MG63 (cell line): ENCODE results near the gene ERCC5. TPM values are rescaled to one million over a fixed set of nuclear protein-coding genes. Genes with fewer than 3 reads are reported as not detected.

Experiments
- DNase-seq: peaks from one replicate; pipeline ENCODE4 v3.0.0-alpha.2; 2020
- H3K27me3 ChIP-seq: fragments of 250-450 bp; sonication (Bioruptor Pico); 2 replicates; pipeline ENCODE4 v1.5.1; 2020; ENCODE audit warnings: mild to moderate bottlenecking, moderate library complexity
- H3K36me3 ChIP-seq: fragments of 250-450 bp; sonication (Bioruptor Pico); 2 replicates; pipeline ENCODE4 v1.5.1; 2020; ENCODE audit warnings: mild to moderate bottlenecking, moderate library complexity
- H3K4me3 ChIP-seq: fragments of 250-450 bp; sonication (Bioruptor Pico); 2 replicates; pipeline ENCODE4 v1.5.1; 2020; ENCODE audit warnings: mild to moderate bottlenecking, moderate library complexity
- H3K9me3 ChIP-seq: fragments of 250-450 bp; sonication (Bioruptor Pico); 2 replicates; pipeline ENCODE4 v1.5.1; 2020; ENCODE audit warnings: mild to moderate bottlenecking, moderate library complexity
- total RNA-seq: library from RNA; depleted of rRNA; stranded (reverse); fragments of >200 nt; shearing (Covaris generic); gene quantifications from 2 replicates; pipeline ENCODE4 v1.2.3, GENCODE V29; 2014; ENCODE audit warnings: low replicate concordance

The ERCC5 gene
- total RNA-seq, 1 experiment from 2014 or later = 33.2 TPM

GRCh38 chr13:102869948-102870676 lies 24.3 kb downstream of the ERCC5 start:
- DNase-seq = no peak
- no peaks in the 10 kb centered on the region for H3K9me3 ChIP-seq
- peaks cover 54% of the 10 kb centered on the region for H3K36me3 ChIP-seq
- H3K27me3 ChIP-seq = no peaks in the 10 kb centered on the region
- no peak overlapping the region for H3K4me3 ChIP-seq

GRCh38 chr13:102870677-102871415 lies 25.0 kb downstream of the ERCC5 start:
- no peak overlapping the region for H3K4me3 ChIP-seq
- H3K36me3 ChIP-seq = peaks cover 54% of the 10 kb centered on the region
- DNase-seq = peak; percentile 36
- no peaks in the 10 kb centered on the region for H3K9me3 ChIP-seq
- H3K27me3 ChIP-seq = no peaks in the 10 kb centered on the region

- H3K27me3 ChIP-seq = no peaks in the 10 kb centered on the region
- no peak for DNase-seq
- H3K9me3 ChIP-seq = no peaks in the 10 kb centered on the region
- H3K4me3 ChIP-seq = no peak overlapping the region
- peaks cover 56% of the 10 kb centered on the region for H3K36me3 ChIP-seq
These were observed 26.3 kb downstream of the ERCC5 start for GRCh38 chr13:102872131-102872530.

DNA sequence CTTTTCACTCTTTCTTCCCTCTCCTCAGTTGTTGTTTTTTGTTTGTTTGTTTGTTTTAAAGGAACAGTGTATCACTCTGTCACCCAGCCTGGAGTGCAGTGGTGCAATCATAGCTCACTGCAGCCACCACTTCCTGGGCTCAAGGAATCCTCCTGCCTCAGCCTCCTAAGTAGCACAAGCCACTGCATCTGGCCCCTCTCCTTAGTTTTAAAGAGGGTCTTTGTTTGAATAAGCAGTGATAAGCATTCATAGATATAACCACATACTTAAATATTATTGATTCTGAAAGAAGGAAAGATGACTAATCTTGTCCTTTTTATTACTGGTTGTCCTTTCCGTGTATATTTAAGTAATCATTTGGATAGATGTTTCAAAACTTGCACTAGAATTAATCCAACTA lies 26.7 kb downstream of the ERCC5 start:
- H3K36me3 ChIP-seq = peaks cover 56% of the 10 kb centered on the region
- no peak overlapping the region for H3K4me3 ChIP-seq
- no peak for DNase-seq
- no peaks in the 10 kb centered on the region for H3K9me3 ChIP-seq
- no peaks in the 10 kb centered on the region for H3K27me3 ChIP-seq

DNA sequence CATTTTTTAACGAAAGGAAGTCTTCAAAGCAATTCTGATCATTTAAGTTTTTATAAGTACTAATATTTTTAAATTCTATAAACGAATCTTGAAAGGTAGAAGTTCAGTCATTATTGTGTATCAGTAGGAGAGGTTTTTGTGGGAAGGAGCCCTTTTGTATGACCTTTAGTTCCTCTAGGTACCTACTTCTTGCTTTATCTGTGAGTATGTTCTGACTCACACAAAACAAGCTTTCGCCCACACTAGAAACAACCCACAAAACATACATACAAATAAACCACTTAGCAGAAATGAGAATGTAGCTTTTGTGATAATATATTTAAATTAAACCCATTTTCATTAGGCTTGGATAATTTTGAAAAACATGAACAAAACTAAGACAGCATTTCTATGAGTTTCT lies 27.8 kb downstream of the ERCC5 start:
- no peak overlapping the region for H3K4me3 ChIP-seq
- peaks cover 52% of the 10 kb centered on the region for H3K36me3 ChIP-seq
- H3K27me3 ChIP-seq = no peaks in the 10 kb centered on the region
- no peak for DNase-seq
- no peaks in the 10 kb centered on the region for H3K9me3 ChIP-seq

DNA sequence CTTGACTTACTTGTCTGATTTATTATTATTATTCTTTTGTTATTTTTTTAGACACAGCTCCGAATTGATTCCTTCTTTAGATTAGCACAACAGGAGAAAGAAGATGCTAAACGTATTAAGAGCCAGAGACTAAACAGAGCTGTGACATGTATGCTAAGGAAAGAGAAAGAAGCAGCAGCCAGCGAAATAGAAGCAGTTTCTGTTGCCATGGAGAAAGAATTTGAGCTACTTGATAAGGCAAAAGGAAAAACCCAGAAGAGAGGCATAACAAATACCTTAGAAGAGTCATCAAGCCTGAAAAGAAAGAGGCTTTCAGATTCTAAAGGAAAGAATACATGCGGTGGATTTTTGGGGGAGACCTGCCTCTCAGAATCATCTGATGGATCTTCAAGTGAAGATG lies 29.4 kb downstream of the ERCC5 start:
- H3K4me3 ChIP-seq = no peak overlapping the region
- peaks cover 45% of the 10 kb centered on the region for H3K36me3 ChIP-seq
- H3K9me3 ChIP-seq = no peaks in the 10 kb centered on the region
- no peak for DNase-seq
- no peaks in the 10 kb centered on the region for H3K27me3 ChIP-seq

DNA sequence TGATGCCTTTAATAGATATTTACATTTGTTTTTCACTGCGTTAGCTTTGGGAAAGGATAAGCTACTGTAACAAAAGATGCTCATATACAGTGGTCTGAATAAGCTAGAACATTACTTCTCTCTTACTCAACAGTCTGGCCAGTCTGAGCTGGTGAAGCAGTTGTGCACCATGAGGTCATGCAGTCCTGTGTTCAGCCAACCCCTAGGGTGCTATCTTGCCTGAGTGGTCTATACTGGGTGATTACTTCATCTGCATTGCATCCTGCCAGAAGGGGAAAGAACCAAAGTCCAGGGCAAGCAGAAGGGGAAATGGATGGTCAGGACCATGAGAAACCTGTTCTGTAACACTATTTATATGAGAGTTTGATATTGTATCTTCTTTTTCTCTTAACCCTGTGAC lies 31.5 kb downstream of the ERCC5 start:
- no peaks in the 10 kb centered on the region for H3K27me3 ChIP-seq
- no peak for DNase-seq
- H3K4me3 ChIP-seq = no peak overlapping the region
- peaks cover 31% of the 10 kb centered on the region for H3K36me3 ChIP-seq
- H3K9me3 ChIP-seq = no peaks in the 10 kb centered on the region

GRCh38 chr13:102878481-102878880 lies 32.6 kb downstream of the ERCC5 start:
- H3K27me3 ChIP-seq = no peaks in the 10 kb centered on the region
- DNase-seq = no peak
- H3K9me3 ChIP-seq = no peaks in the 10 kb centered on the region
- peaks cover 25% of the 10 kb centered on the region for H3K36me3 ChIP-seq
- H3K4me3 ChIP-seq = no peak overlapping the region

GRCh38 chr13:102879793-102880499 lies 34.1 kb downstream of the ERCC5 start:
- DNase-seq = no peak
- Histone ChIP-seq H3K9me3 (no peaks in the 10 kb centered on the region), H3K36me3 (peaks cover 14% of the 10 kb centered on the region), H3K27me3 (no peaks in the 10 kb centered on the region), H3K4me3 (no peak overlapping the region)

GRCh38 chr13:102881819-102882686 lies 36.2 kb downstream of the ERCC5 start:
- no peak for DNase-seq
- Histone ChIP-seq H3K36me3 (no peaks in the 10 kb centered on the region; the same call in 1 of the 2 replicates), H3K4me3 (no peak overlapping the region), H3K9me3 (no peaks in the 10 kb centered on the region), H3K27me3 (no peaks in the 10 kb centered on the region)

DNA sequence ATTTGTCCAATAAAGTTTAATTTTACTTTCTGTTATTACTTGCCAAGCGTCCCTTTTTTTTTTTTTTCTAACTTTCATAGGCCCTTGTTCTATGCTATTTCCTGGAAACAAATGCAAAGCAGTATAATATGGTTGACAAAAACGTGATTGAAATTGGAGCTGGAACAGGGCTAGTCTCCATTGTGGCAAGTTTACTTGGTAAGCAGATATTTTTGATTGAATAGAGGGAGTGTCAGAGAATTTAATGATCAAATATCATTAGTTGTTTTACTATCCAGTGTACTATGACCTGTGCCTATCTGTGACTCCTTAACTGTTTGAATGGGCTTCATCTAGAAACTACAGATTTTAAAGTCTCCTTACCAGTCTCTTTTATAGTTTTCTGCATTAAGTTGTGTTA lies 46.7 kb downstream of the ERCC5 start:
- Histone ChIP-seq H3K9me3 (no peaks in the 10 kb centered on the region), H3K4me3 (no peak overlapping the region), H3K27me3 (no peaks in the 10 kb centered on the region), H3K36me3 (no peaks in the 10 kb centered on the region)
- no peak for DNase-seq

- H3K4me3 ChIP-seq = no peak overlapping the region
- H3K36me3 ChIP-seq = no peaks in the 10 kb centered on the region
- no peaks in the 10 kb centered on the region for H3K9me3 ChIP-seq
- DNase-seq = no peak
- no peaks in the 10 kb centered on the region for H3K27me3 ChIP-seq
These were observed 51.7 kb downstream of the ERCC5 start for GRCh38 chr13:102897371-102898138.

GRCh38 chr13:102900193-102900608 lies 54.4 kb downstream of the ERCC5 start:
- H3K36me3 ChIP-seq = no peaks in the 10 kb centered on the region
- no peaks in the 10 kb centered on the region for H3K9me3 ChIP-seq
- no peak for DNase-seq
- no peak overlapping the region for H3K4me3 ChIP-seq
- no peaks in the 10 kb centered on the region for H3K27me3 ChIP-seq

- Histone ChIP-seq H3K4me3 (no peak overlapping the region), H3K27me3 (peaks cover under 1% of the 10 kb centered on the region; the same call in 1 of the 2 replicates), H3K36me3 (no peaks in the 10 kb centered on the region), H3K9me3 (no peaks in the 10 kb centered on the region)
- no peak for DNase-seq
These were observed 55.2 kb downstream of the ERCC5 start for GRCh38 chr13:102901056-102901455.

DNA sequence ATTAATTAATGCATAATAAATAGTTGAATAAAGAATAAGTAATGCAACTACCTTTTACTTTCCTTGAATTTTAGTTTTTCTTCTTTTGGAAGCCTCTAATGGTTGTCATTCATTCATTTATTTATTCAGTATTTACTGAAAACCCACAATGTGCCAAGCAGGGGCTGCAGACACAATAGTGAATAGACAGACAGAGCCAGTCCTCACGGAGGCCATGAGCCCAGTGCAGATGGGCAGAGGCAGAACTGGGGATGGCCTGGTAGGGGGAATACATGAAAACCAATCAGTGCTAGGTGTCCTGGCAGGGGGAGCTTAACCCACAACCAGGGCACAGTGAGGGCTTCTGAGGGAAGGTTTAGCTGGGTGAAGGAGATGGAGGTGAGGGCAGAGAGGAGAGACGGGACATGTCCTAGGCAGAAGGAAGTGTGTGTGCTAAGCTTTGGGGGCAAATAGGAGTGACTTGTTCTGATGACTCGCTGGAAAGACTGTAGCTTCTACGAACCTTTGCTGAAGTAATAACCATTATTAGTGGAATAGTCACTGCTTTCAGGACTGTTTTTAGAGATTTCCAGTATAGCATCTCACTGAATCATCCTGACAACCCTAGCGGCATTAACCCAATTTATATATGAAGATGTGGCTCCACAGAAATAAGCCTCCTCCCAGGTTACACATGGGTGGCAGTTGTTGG lies 55.9 kb downstream of the ERCC5 start:
- no peak for DNase-seq
- no peaks in the 10 kb centered on the region for H3K9me3 ChIP-seq
- peaks cover 2% of the 10 kb centered on the region; the same call in 1 of the 2 replicates for H3K27me3 ChIP-seq
- H3K36me3 ChIP-seq = no peaks in the 10 kb centered on the region
- H3K4me3 ChIP-seq = no peak overlapping the region
